OCI-LY7 (cell line): ENCODE data around the gene ROM1. TPM values are rescaled to one million over a fixed set of nuclear protein-coding genes. Genes with fewer than 3 reads are reported as not detected.
"Not testable (repeated sequence)": the region's sequence is repeated elsewhere in the genome, so short reads cannot be mapped to it uniquely, and the experiment has no call there.

Source experiments
- BruUV-seq: library from RNA; stranded (reverse); fragments of 400-500 nt; replicated peaks from 2 replicates; lab custom pipeline; 2021; lab: Mats Ljungman, UMichigan
- CTCF ChIA-PET: fragments of 300-600 bp; sonication (Branson Sonifier 250); formaldehyde crosslinking; loops from one replicate; lab custom pipeline; 2022; ENCODE audit warnings: antibody characterized with exemption; ENCODE audit not compliant: unreplicated experiment; lab: Charles Lee
- POLR2A ChIA-PET: fragments of 300-600 bp; sonication (Branson Sonifier 250); formaldehyde crosslinking; loops from one replicate; lab custom pipeline; 2022; ENCODE audit warnings: antibody characterized with exemption; lab: Charles Lee
- DNase-seq: peaks from one replicate; pipeline ENCODE4 v3.0.0-alpha.2; 2015; ENCODE audit warnings: low spot score
- H2AFZ ChIP-seq: fragments of 200-600 bp; sonication (generic), shearing (Covaris generic); 2 replicates; pipeline ENCODE4 v1.6.1; 2014; ENCODE audit warnings: mild to moderate bottlenecking, antibody characterized with exemption, low read length, moderate library complexity
- H3K27ac ChIP-seq: fragments of 200-600 bp; sonication (generic); 2 replicates; pipeline ENCODE4 v1.5.1; 2014; ENCODE audit warnings: mixed run types, low read depth, mild to moderate bottlenecking, moderate library complexity, low read length, inconsistent platforms; ENCODE audit not compliant: poor library complexity, severe bottlenecking
- H3K36me3 ChIP-seq: fragments of 200-600 bp; sonication (generic); 2 replicates; pipeline ENCODE4 v1.6.1; 2014; ENCODE audit warnings: mild to moderate bottlenecking, antibody characterized with exemption, low read length, moderate library complexity, mixed read lengths; ENCODE audit not compliant: insufficient read depth
- H3K4me1 ChIP-seq: fragments of 200-600 bp; sonication (generic); 2 replicates; pipeline ENCODE4 v1.5.1; 2014; ENCODE audit warnings: mild to moderate bottlenecking, low read length; ENCODE audit not compliant: insufficient read depth, poor library complexity, severe bottlenecking
- H3K4me2 ChIP-seq: fragments of 200-600 bp; sonication (generic); 2 replicates; pipeline ENCODE4 v1.6.1; 2014; ENCODE audit warnings: mild to moderate bottlenecking, low read length
- H3K4me3 ChIP-seq: fragments of 200-600 bp; sonication (generic); 2 replicates; pipeline ENCODE4 v1.5.1; 2014; ENCODE audit warnings: mild to moderate bottlenecking, low read depth, low read length; ENCODE audit not compliant: poor library complexity, severe bottlenecking
- H3K79me2 ChIP-seq: fragments of 200-600 bp; sonication (generic); 2 replicates; pipeline ENCODE4 v1.6.1; 2016; ENCODE audit warnings: low read depth, mild to moderate bottlenecking, low read length, moderate library complexity, mixed read lengths; ENCODE audit not compliant: insufficient read depth
- H3K9me2 ChIP-seq: fragments of 200-600 bp; sonication (generic); 2 replicates; pipeline ENCODE4 v1.6.1; 2016; ENCODE audit warnings: mild to moderate bottlenecking, low read length, mixed read lengths; ENCODE audit not compliant: insufficient read depth
- H3K9me3 ChIP-seq: fragments of 200-600 bp; sonication (generic); 2 replicates; pipeline ENCODE4 v1.6.1; 2014; ENCODE audit warnings: mild to moderate bottlenecking, mixed run types, low read length, mixed read lengths
- H4K20me1 ChIP-seq: fragments of 200-600 bp; sonication (generic); 2 replicates; pipeline ENCODE4 v1.6.1; 2014; ENCODE audit warnings: mild to moderate bottlenecking, antibody characterized with exemption, low read length, moderate library complexity, mixed read lengths; ENCODE audit not compliant: insufficient read depth
- CTCF ChIP-seq: fragments of 200-600 bp; sonication (generic); conservative IDR thresholded peaks from 2 replicates; pipeline ENCODE4 v1.5.1; 2014; ENCODE audit warnings: mild to moderate bottlenecking, antibody characterized with exemption, low read length, moderate library complexity, mixed read lengths
- EZH2phosphoT487 ChIP-seq: fragments of 200-600 bp; sonication (generic); IDR thresholded peaks from 2 replicates; pipeline ENCODE4 v1.6.1; 2018; ENCODE audit warnings: low read depth, borderline replicate concordance, mild to moderate bottlenecking, mixed run types, antibody characterized with exemption, low read length, moderate library complexity, mixed read lengths
- intact Hi-C: fragments of 100-400 bp; cut with micrococcal nuclease; formaldehyde crosslinking; loops from one replicate; pipeline ENCODE4 v1.10.0; 2022; ENCODE audit not compliant: unreplicated experiment
- total RNA-seq, 2 experiments: library from RNA; depleted of rRNA in 1 of 2; stranded (reverse); fragments of >200 nt in 1 of 2; shearing (Covaris generic) in 1 of 2; gene quantifications; 2 replicates each; pipeline ENCODE4 v1.2.3, GENCODE V29; 2014 to 2022

The ROM1 gene
- total RNA-seq, 2 experiments from 2014 or later, result 0.69 to 2.5 TPM

- BruUV-seq, H3K9me3 ChIP-seq: not testable (repeated sequence)
- peaks cover 84% of the 10 kb centered on the region for H3K36me3 ChIP-seq
Observed at GRCh38 chr11:62585356-62585755, 27.7 kb upstream of the ROM1 start.

GRCh38 chr11:62588966-62589637, 24.0 kb upstream of the ROM1 start:
- ChIA-PET POLR2A (interaction anchor here (1.1 to 1.8 kb wide), 2 partner anchors 15 to 76 kb away, joined by 4 to 5 read pairs; partner anchors contain the start of genes C11orf98, CSKMT and EEF1G), CTCF (no interaction called here)
- Histone ChIP-seq H4K20me1 (no peaks in the 10 kb centered on the region), H3K4me1 (peaks cover 33% of the 10 kb centered on the region), H3K4me2 (peak overlapping the region; percentile 66), H3K9me2 (no peaks in the 10 kb centered on the region), H3K27ac (no peak overlapping the region), H3K4me3 (no peak overlapping the region), H3K9me3 (no peaks in the 10 kb centered on the region), H3K79me2 (peaks cover 25% of the 10 kb centered on the region; the same call in 1 of the 2 replicates), H3K36me3 (peaks cover 67% of the 10 kb centered on the region), H2AFZ (no peak overlapping the region)
- intact Hi-C loops, result no loop called here
- TF ChIP-seq CTCF, result peak; percentile 71
- no peak for TF ChIP-seq EZH2phosphoT487
- no TSS peak for BruUV-seq
- no peak for DNase-seq

More at GRCh38 chr11:62585356-62585755, 27.7 kb upstream of the ROM1 start:
- H3K4me1 ChIP-seq, result peaks cover 10% of the 10 kb centered on the region
- H2AFZ ChIP-seq, H4K20me1 ChIP-seq, DNase-seq, H3K4me3 ChIP-seq, CTCF ChIA-PET, H3K27ac ChIP-seq, H3K9me2 ChIP-seq, H3K4me2 ChIP-seq, intact Hi-C loops: not testable (repeated sequence)
- peaks cover 16% of the 10 kb centered on the region; the same call in 1 of the 2 replicates for H3K79me2 ChIP-seq
- POLR2A ChIA-PET, result interaction anchor here (1.3 to 1.4 kb wide), 2 partner anchors 11 to 121 kb away, joined by 5 read pairs; partner anchors contain the start of gene EEF1G

GRCh38 chr11:62591448-62592145, 21.5 kb upstream of the ROM1 start, which contains the start of gene TUT1:
TUT1 (minus strand) TSS chr11:62591523; CDS start chr11:62591485, 38 bp downstream.
- peak within 1 kb of the TSS; percentile 85 for H3K4me3 ChIP-seq
- H3K36me3 ChIP-seq, result peaks cover 69% of the 10 kb centered on the region
- no peak for TF ChIP-seq EZH2phosphoT487
- TF ChIP-seq CTCF, result 0 out of 2 replicates have a peak, but pooled peaks have one; percentile 7
- H3K27ac ChIP-seq, result peak within 1 kb of the TSS; percentile 79
- ChIA-PET POLR2A (interaction anchor here (0.6 to 3.3 kb wide), 31 partner anchors 9 to 1090 kb away, joined by 3 to 37 read pairs (median 4); partner anchors contain the start of genes B3GAT3, C11orf98, CSKMT and EEF1G), CTCF (interaction anchor here (0.6 to 1.3 kb wide), 8 partner anchors 9 to 64 kb away, joined by 3 to 6 read pairs (median 4); partner anchors contain the start of genes EEF1G and MTA2)
- no TSS peak for BruUV-seq
- intact Hi-C loops, result loop anchor here (2.0 to 10.0 kb wide), 6 partner anchors 17 to 243 kb away; partner anchors contain the start of genes C11orf98, CSKMT, HNRNPUL2 and INTS5
- H3K79me2 ChIP-seq, result peaks cover 25% of the 10 kb centered on the region; the same call in 1 of the 2 replicates
- H3K9me3 ChIP-seq, result no peaks in the 10 kb centered on the region
- peak within 1 kb of the TSS; percentile 80 for H3K4me2 ChIP-seq
- peak; percentile 100 for DNase-seq
- H2AFZ ChIP-seq, result 0 out of 2 replicates have a peak within 1 kb of the TSS, but pooled peaks have one; percentile 5
- peaks cover 33% of the 10 kb centered on the region for H3K4me1 ChIP-seq
- H4K20me1 ChIP-seq, result no peaks in the 10 kb centered on the region
- H3K9me2 ChIP-seq, result no peaks in the 10 kb centered on the region
